22Rv1 (cell line): ENCODE results near the gene DIP2B.

Experiments used
- H3K27ac ChIP-seq: fragments of 450-650 bp; 2 replicates; pipeline ENCODE4 v1.5.1; 2017
- CTCF ChIP-seq: fragments of 450-650 bp; IDR thresholded peaks from 2 replicates; pipeline ENCODE4 v1.5.1; 2017; ENCODE audit warnings: mild to moderate bottlenecking
- ZFX ChIP-seq: fragments of 450-650 bp; IDR thresholded peaks from 2 replicates; pipeline ENCODE4 v1.6.1; 2017; ENCODE audit warnings: antibody characterized with exemption, borderline replicate concordance

DIP2B gene

GRCh38 chr12:50505675-50506530, 1.1 kb downstream of the DIP2B start:
- TF ChIP-seq ZFX (no peak), CTCF (no peak)
- H3K27ac ChIP-seq = peak overlapping the region; percentile 66

DNA sequence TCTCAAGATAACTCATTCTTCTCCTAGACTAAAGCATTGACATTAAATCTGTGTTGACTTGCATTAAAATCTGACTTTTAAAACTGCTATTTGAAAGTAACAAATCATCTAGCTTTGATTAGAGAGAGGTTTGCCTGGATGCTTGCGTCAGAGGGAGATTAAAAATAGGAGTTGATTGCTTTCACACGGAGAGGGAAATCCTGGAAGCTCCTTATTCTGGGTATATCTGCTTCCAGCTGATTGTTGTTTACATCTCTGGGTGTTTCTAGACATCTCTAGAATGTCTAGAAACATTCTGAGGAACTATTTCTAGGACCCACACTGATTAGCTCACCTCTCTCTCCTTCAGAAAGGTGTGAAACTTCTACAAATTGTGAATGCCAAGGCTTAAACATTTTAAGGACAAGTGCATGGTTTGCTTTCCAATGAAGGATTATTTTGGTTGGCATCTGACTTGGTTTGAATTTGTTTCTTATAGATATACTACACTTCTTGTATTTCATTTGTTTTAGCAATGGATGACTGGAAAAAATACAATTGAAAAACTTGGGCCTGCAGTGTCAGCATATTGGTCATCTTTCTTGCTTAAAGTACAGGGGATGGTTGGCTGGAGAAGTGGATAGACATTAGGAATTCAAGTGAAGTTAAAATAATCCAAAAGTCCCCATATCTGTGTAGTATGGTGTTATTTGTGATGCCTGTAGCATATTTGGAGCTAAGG, 2.1 kb downstream of the DIP2B start:
- TF ChIP-seq CTCF (no peak), ZFX (no peak)
- H3K27ac ChIP-seq = no peak overlapping the region

DNA sequence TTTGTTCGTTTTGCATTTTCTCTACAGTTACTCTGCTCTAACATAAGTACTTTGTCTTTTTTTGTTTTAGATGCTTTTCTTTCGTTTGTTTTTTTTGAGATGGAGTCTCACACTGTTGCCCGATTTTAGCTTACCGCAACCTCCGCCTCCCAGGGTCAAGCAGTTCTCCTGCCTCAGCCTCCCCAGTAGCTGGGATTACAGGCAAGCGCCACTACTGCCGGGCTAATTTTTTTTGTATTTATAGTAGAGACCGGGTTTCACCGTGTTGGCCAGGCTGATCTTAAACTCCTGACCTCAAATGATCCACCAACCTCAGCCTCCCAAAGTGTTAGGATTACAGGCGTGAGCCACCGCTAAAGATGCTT, 2.7 kb downstream of the DIP2B start:
- TF ChIP-seq ZFX = no peak
- no peak for TF ChIP-seq CTCF
- no peak overlapping the region for H3K27ac ChIP-seq

- H3K27ac ChIP-seq = no peak overlapping the region
- TF ChIP-seq CTCF = no peak
- no peak for TF ChIP-seq ZFX
These were observed 3.1 kb downstream of the DIP2B start for GRCh38 chr12:50507930-50508329.

DNA sequence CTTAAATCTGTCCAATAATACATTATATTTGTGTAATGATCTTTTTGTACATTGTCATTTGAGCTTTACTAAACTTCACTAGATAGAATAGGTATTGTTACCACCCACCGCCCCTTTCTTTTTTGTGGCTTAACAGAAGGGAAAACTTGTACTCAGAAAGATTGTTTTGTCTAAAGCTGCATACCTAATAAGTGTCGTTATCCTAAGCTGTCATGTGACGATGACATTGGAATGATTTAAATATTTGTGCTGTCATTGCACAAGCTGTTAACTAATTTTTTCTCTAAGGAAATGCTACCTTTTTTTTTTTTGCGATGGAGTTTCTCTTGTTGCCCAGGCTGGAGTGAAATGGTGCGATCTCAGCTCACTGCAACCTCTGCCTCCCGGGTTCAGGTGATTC, 3.6 kb downstream of the DIP2B start:
- no peak overlapping the region for H3K27ac ChIP-seq

DNA sequence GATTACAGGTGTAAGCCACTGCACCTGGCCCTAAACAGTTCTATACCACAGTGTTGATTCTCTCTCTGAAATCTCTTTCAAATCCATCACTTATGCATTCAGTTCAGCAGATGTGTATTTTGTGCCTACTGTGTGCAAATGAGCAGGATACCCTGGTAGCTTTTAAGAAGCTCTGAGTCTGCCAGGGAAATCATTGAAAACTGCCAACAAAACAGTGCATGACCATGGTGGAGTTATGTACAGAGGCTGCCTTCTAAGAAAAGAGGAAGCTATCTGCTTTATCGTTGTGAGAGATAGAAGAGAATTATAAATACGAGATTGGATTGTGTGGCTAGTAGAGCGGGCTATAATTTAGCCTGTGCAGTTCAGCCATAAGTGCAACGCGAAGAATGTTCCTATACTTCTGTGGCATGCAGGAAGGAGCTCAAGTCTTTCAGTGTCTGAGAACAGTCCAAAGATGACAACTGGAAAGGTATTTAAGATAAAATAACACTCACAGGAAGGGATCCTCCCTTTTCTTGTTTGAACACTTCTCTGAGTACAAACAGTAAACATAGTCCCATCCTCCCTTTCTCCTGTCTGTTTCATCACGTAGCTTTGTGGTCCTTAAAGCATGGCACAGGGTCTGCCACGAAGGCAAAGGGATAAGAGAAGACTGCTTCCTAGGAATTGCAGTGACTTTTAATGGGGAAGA, 4.3 kb downstream of the DIP2B start:
- TF ChIP-seq CTCF (no peak), ZFX (no peak)
- H3K27ac ChIP-seq = no peak overlapping the region

More for the DNA sequence above, 3.6 kb downstream of the DIP2B start:
- TF ChIP-seq CTCF (no peak), ZFX (no peak)
